Neural progenitor cell (in vitro differentiated cells): ENCODE measurements around the gene SPIRE1. TPM values are rescaled to one million over a fixed set of nuclear protein-coding genes. Genes with fewer than 3 reads are reported as not detected.
A peak's percentile ranks its signal among the peaks of the same experiment; 100 is the strongest.

Experiments
- DNase-seq: peaks from one replicate; pipeline ENCODE4 v3.0.0-alpha.2; 2016; ENCODE audit warnings: low spot score
- H2AFZ ChIP-seq: fragments of 200-600 bp; sonication (generic); replicated peaks from 2 replicates; pipeline ENCODE4 v1.6.1; 2016; ENCODE audit warnings: antibody characterized with exemption
- H3F3A ChIP-seq: fragments of 200-600 bp; sonication (generic); 2 replicates; pipeline ENCODE4 v1.6.1; 2016; ENCODE audit warnings: antibody characterized with exemption, low read depth
- H3K27ac ChIP-seq: fragments of 200-600 bp; sonication (generic); 2 replicates; pipeline ENCODE4 v1.5.1; 2016; ENCODE audit warnings: mild to moderate bottlenecking
- H3K27me3 ChIP-seq: fragments of 200-600 bp; sonication (generic); 2 replicates; pipeline ENCODE4 v1.6.1; 2016; ENCODE audit warnings: mild to moderate bottlenecking, moderate library complexity
- H3K36me3 ChIP-seq: fragments of 200-600 bp; sonication (generic); 2 replicates; pipeline ENCODE4 v1.5.1; 2016
- H3K4me1 ChIP-seq: fragments of 200-600 bp; sonication (generic); 2 replicates; pipeline ENCODE4 v1.6.1; 2016; ENCODE audit warnings: mixed run types
- H3K4me2 ChIP-seq: fragments of 200-600 bp; sonication (generic); 2 replicates; pipeline ENCODE4 v1.6.1; 2016
- H3K4me3 ChIP-seq: fragments of 200-600 bp; sonication (generic); 2 replicates; pipeline ENCODE4 v1.5.1; 2016
- H3K79me2 ChIP-seq: fragments of 200-600 bp; sonication (generic); 2 replicates; pipeline ENCODE4 v1.6.1; 2016; ENCODE audit warnings: low read depth
- H3K9ac ChIP-seq: fragments of 200-600 bp; sonication (generic); 2 replicates; pipeline ENCODE4 v1.6.1; 2016
- H3K9me3 ChIP-seq: fragments of 200-600 bp; sonication (generic); 2 replicates; pipeline ENCODE4 v1.5.1; 2016; ENCODE audit warnings: low read depth
- H4K20me1 ChIP-seq: fragments of 200-600 bp; sonication (generic); 2 replicates; pipeline ENCODE4 v1.6.1; 2016; ENCODE audit warnings: low read depth
- H3K27ac Mint-ChIP-seq: 3 replicates; pipeline ENCODE4 v1.8.0; 2021; ENCODE audit warnings: mixed read lengths
- H3K27me3 Mint-ChIP-seq: 2 replicates; pipeline ENCODE4 v1.8.0; 2022; ENCODE audit warnings: low read depth, mild to moderate bottlenecking, inconsistent platforms, moderate library complexity, mixed read lengths; ENCODE audit not compliant: insufficient read depth
- H3K36me3 Mint-ChIP-seq: 3 replicates; pipeline ENCODE4 v1.8.0; 2021; ENCODE audit warnings: mixed read lengths
- H3K4me1 Mint-ChIP-seq: 3 replicates; pipeline ENCODE4 v1.8.0; 2021; ENCODE audit warnings: mixed read lengths
- H3K4me3 Mint-ChIP-seq: 3 replicates; pipeline ENCODE4 v1.8.0; 2021; ENCODE audit warnings: mild to moderate bottlenecking, moderate library complexity, mixed read lengths
- H3K9me3 Mint-ChIP-seq: 3 replicates; pipeline ENCODE4 v1.8.0; 2020; ENCODE audit warnings: mixed read lengths
- CTCF ChIP-seq: fragments of 200-600 bp; sonication (generic); IDR thresholded peaks from 2 replicates; pipeline ENCODE4 v1.5.1; 2017; ENCODE audit warnings: antibody characterized with exemption, mild to moderate bottlenecking
- EZH2 ChIP-seq: fragments of 200-600 bp; sonication (generic); IDR thresholded peaks from 2 replicates; pipeline ENCODE4 v1.6.1; 2017; ENCODE audit warnings: antibody characterized with exemption, mild to moderate bottlenecking, moderate library complexity
- EZH2phosphoT487 ChIP-seq: fragments of 200-600 bp; sonication (generic); IDR thresholded peaks from 2 replicates; pipeline ENCODE4 v1.6.1; 2017; ENCODE audit warnings: antibody characterized with exemption
- total RNA-seq: library from RNA; depleted of rRNA; stranded (reverse); fragments of >200 nt; gene quantifications from 2 replicates; pipeline ENCODE4 v1.2.3, GENCODE V29; 2015; ENCODE audit warnings: low replicate concordance

The SPIRE1 gene
- total RNA-seq, 1 donor from 2014 or later = 18.4 TPM

- Mint-ChIP-seq H3K9me3 (no peaks in the 10 kb centered on the region), H3K36me3 (peaks cover 2% of the 10 kb centered on the region), H3K4me3 (peak overlapping the region; percentile 85), H3K4me1 (peaks cover 33% of the 10 kb centered on the region), H3K27me3 (peaks cover 14% of the 10 kb centered on the region), H3K27ac (peak overlapping the region; percentile 60)
- peaks cover 5% of the 10 kb centered on the region for H4K20me1 ChIP-seq
- no peaks in the 10 kb centered on the region for H3K36me3 ChIP-seq
- no peaks in the 10 kb centered on the region for H3K79me2 ChIP-seq
- peak overlapping the region; percentile 58 for H3K4me3 ChIP-seq
- DNase-seq = peak; percentile 90
- no peak for TF ChIP-seq EZH2
- TF ChIP-seq EZH2phosphoT487 = no peak
- TF ChIP-seq CTCF = no peak
- no peaks in the 10 kb centered on the region for H3K9me3 ChIP-seq
- peak overlapping the region; percentile 80 for H3K4me2 ChIP-seq
- H3F3A ChIP-seq = peaks cover 37% of the 10 kb centered on the region
- H3K27me3 ChIP-seq = no peaks in the 10 kb centered on the region
- no peak overlapping the region for H3K9ac ChIP-seq
- peak overlapping the region; percentile 57 for H3K27ac ChIP-seq
- peaks cover 30% of the 10 kb centered on the region for H3K4me1 ChIP-seq
- peak overlapping the region; percentile 86 for H2AFZ ChIP-seq
Measured at GRCh38 chr18:12420821-12421421, 237.0 kb downstream of the SPIRE1 start.

- H3K27me3 ChIP-seq = no peaks in the 10 kb centered on the region
- TF ChIP-seq CTCF = no peak
- TF ChIP-seq EZH2phosphoT487 = no peak
- no peak overlapping the region for H2AFZ ChIP-seq
- no peaks in the 10 kb centered on the region for H3K79me2 ChIP-seq
- Mint-ChIP-seq H3K9me3 (no peaks in the 10 kb centered on the region), H3K27ac (peak overlapping the region; percentile 16), H3K36me3 (peaks cover 5% of the 10 kb centered on the region), H3K4me1 (peaks cover 38% of the 10 kb centered on the region), H3K27me3 (peaks cover 13% of the 10 kb centered on the region), H3K4me3 (no peak overlapping the region)
- H3K4me3 ChIP-seq = no peak overlapping the region
- DNase-seq = peak; percentile 86
- H3K4me1 ChIP-seq = peaks cover 34% of the 10 kb centered on the region
- H3K27ac ChIP-seq = peak overlapping the region; percentile 57
- no peaks in the 10 kb centered on the region for H3K9me3 ChIP-seq
- H3K36me3 ChIP-seq = no peaks in the 10 kb centered on the region
- peak overlapping the region; percentile 66 for H3K4me2 ChIP-seq
- H3K9ac ChIP-seq = no peak overlapping the region
- peaks cover 5% of the 10 kb centered on the region for H4K20me1 ChIP-seq
- H3F3A ChIP-seq = peaks cover 41% of the 10 kb centered on the region
Measured at GRCh38 chr18:12417687-12418086, 240.2 kb downstream of the SPIRE1 start.

- Mint-ChIP-seq H3K4me1 (peaks cover 39% of the 10 kb centered on the region), H3K4me3 (no peak overlapping the region), H3K9me3 (no peaks in the 10 kb centered on the region), H3K36me3 (peaks cover 6% of the 10 kb centered on the region), H3K27ac (no peak overlapping the region), H3K27me3 (peaks cover 12% of the 10 kb centered on the region)
- TF ChIP-seq EZH2phosphoT487 (no peak), CTCF (no peak), EZH2 (no peak)
- no peak overlapping the region for H3K4me2 ChIP-seq
- no peak overlapping the region for H2AFZ ChIP-seq
- no peaks in the 10 kb centered on the region for H3K79me2 ChIP-seq
- no peaks in the 10 kb centered on the region for H3K27me3 ChIP-seq
- peaks cover 28% of the 10 kb centered on the region for H3K4me1 ChIP-seq
- peaks cover 35% of the 10 kb centered on the region for H3F3A ChIP-seq
- H3K9me3 ChIP-seq = no peaks in the 10 kb centered on the region
- peaks cover 5% of the 10 kb centered on the region for H4K20me1 ChIP-seq
- H3K4me3 ChIP-seq = no peak overlapping the region
- no peak overlapping the region for H3K27ac ChIP-seq
- no peak overlapping the region for H3K9ac ChIP-seq
- DNase-seq = no peak
- no peaks in the 10 kb centered on the region for H3K36me3 ChIP-seq
Measured at GRCh38 chr18:12416098-12416729, 241.7 kb downstream of the SPIRE1 start.
